ENCODE data around the gene DNAJA2.

- no peak for TF ChIP-seq CTCF (IDR thresholded peaks at IDR 0.05; ENCODE audit: low read depth, low read length, poor library complexity, severe bottlenecking)
- TF ChIP-seq EZH2phosphoT487 (IDR thresholded peaks at IDR 0.05; ENCODE audit: borderline replicate concordance, low read length): no peak
These were observed 67.0 kb downstream of the DNAJA2 start for GRCh38 chr16:46906360-46907060.

All from DOHH2 (cell line).